DOHH2 (cell line): Measurements from ENCODE around the gene RBKS.

ENCODE experiments used
- CTCF ChIP-seq: fragments of 200-600 bp; sonication (generic); IDR thresholded peaks from one replicate; pipeline ENCODE4 v1.5.1; 2014; ENCODE audit warnings: antibody characterized with exemption, mild to moderate bottlenecking, low read depth, low read length; ENCODE audit not compliant: poor library complexity, severe bottlenecking
- EZH2phosphoT487 ChIP-seq: fragments of 200-600 bp; sonication (generic); IDR thresholded peaks from 2 replicates; pipeline ENCODE4 v1.6.1; 2017; ENCODE audit warnings: borderline replicate concordance, mild to moderate bottlenecking, antibody characterized with exemption, low read length, moderate library complexity, mixed read lengths

- no peak for TF ChIP-seq CTCF
- no peak for TF ChIP-seq EZH2phosphoT487
Observed at GRCh38 chr2:27766287-27766661, 123.9 kb downstream of the RBKS start.
